RWPE1 (cell line): ENCODE results near the gene CALHM6.

Experiments
- CTCF ChIA-PET: fragments of 350-600 bp; sonication (Branson Sonifier 250); formaldehyde crosslinking; extraction: SDS; loops from one replicate; lab custom pipeline; 2021; lab: Yijun Ruan, JAX
- POLR2A ChIA-PET: fragments of 400-600 bp; formaldehyde crosslinking; extraction: SDS; loops from one replicate; lab custom pipeline; 2020; ENCODE audit warnings: antibody characterized with exemption; ENCODE audit not compliant: low non-redundant PET; lab: Yijun Ruan, JAX
- DNase-seq: peaks from one replicate; pipeline ENCODE4 v3.0.0; 2012; ENCODE audit warnings: low spot score
- H3K27ac ChIP-seq: fragments of 450-650 bp; 2 replicates; pipeline ENCODE4 v1.5.1; 2017
- TF ChIP-seq, protein P1 (sequence below): fragments of 450-650 bp; conservative IDR thresholded peaks from 2 replicates; pipeline ENCODE4 v1.5.1; 2017; ENCODE audit warnings: low read depth, mild to moderate bottlenecking

CALHM6 gene

DNA sequence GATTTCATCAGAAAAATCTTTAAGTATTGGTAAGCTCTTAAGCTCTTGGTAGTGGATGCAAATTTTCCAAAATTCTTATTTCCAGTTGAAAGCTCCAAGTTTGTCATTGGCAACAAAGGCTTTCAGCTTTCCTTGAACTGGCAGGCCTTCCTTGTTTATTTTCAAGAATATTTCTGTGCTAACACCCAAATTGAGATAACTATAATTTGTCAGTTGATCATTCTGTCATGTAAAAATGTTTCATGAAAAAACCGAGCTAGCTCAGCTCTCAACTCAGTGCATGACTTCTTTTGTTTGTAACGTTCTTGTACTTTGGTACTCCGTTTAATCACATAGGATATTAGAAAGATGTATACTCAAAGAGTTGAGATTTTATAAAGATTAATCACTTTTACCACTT lies 38.9 kb upstream of the CALHM6 start:
- ChIA-PET CTCF (interaction anchor here (0.7 kb wide), 1 partner anchor 167 kb away, joined by 5 read pairs; no protein-coding TSS in a partner anchor), POLR2A (no interaction called here)
- DNase-seq, result no peak
- TF ChIP-seq, protein P1, sequence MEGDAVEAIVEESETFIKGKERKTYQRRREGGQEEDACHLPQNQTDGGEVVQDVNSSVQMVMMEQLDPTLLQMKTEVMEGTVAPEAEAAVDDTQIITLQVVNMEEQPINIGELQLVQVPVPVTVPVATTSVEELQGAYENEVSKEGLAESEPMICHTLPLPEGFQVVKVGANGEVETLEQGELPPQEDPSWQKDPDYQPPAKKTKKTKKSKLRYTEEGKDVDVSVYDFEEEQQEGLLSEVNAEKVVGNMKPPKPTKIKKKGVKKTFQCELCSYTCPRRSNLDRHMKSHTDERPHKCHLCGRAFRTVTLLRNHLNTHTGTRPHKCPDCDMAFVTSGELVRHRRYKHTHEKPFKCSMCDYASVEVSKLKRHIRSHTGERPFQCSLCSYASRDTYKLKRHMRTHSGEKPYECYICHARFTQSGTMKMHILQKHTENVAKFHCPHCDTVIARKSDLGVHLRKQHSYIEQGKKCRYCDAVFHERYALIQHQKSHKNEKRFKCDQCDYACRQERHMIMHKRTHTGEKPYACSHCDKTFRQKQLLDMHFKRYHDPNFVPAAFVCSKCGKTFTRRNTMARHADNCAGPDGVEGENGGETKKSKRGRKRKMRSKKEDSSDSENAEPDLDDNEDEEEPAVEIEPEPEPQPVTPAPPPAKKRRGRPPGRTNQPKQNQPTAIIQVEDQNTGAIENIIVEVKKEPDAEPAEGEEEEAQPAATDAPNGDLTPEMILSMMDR, result no peak
- no peak overlapping the region for H3K27ac ChIP-seq

DNA sequence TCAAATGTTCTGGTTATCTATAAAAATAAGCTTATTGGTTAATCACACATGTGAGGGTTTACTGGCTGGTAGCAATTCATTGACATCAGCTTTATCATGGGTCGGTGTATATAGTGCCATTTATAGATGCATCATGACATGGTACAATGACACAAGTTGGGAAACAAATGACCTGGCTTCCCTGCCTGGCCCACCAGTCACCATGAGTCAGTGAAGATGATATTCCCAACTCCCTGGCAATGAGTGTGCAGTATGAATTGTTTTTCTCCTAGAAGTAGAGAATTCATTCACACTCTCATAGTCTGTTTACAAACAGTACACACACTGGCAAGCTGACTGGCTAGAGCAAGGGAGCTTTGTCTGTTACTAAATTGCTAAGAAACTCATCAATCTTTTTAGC lies 37.2 kb upstream of the CALHM6 start:
- POLR2A ChIA-PET, result no interaction called here
- DNase-seq, result no peak
- TF ChIP-seq, protein P1, result no peak
- no peak overlapping the region for H3K27ac ChIP-seq
- CTCF ChIA-PET, result no interaction called here

DNA sequence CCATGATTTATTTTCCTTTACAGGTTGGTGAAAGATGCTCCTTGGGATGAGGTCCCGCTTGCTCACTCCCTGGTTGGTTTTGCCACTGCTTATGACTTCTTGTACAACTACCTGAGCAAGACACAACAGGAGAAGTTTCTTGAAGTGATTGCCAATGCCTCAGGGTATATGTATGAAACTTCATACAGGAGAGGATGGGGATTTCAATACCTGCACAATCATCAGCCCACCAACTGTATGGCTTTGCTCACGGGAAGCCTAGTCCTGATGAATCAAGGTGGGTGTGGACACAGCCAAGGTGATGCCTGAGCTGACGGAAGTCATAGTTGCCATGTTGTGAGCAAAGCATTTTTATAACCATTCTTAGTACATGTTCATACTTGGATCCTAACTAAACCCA lies 34.6 kb upstream of the CALHM6 start:
- DNase-seq, result no peak
- TF ChIP-seq, protein P1, result no peak
- H3K27ac ChIP-seq, result no peak overlapping the region
- ChIA-PET POLR2A (no interaction called here), CTCF (interaction anchor here (1.1 to 1.4 kb wide), 2 partner anchors 139 to 158 kb away, joined by 3 to 4 read pairs; no protein-coding TSS in a partner anchor)

DNA sequence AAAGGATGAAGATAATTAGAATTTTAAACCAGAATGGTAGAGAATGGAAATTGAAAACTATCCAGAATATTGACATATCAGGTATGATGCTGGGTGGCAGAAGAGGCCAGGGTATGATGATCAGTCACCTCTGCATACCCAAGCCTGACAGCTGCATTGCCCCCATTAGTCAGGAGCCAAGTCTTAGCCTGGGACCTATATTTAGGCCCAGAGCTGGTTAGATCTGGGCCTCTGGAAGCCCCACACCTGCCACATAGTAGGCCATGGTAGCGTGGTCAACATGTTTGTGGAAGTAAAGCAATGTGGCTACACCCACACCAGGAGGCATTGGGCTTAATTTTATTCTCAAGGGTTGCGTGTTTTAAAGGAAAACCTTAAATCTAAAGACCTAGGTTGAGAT lies 32.1 kb upstream of the CALHM6 start:
- TF ChIP-seq, protein P1, result no peak
- POLR2A ChIA-PET, result no interaction called here
- CTCF ChIA-PET, result no interaction called here
- no peak overlapping the region for H3K27ac ChIP-seq
- DNase-seq, result no peak

DNA sequence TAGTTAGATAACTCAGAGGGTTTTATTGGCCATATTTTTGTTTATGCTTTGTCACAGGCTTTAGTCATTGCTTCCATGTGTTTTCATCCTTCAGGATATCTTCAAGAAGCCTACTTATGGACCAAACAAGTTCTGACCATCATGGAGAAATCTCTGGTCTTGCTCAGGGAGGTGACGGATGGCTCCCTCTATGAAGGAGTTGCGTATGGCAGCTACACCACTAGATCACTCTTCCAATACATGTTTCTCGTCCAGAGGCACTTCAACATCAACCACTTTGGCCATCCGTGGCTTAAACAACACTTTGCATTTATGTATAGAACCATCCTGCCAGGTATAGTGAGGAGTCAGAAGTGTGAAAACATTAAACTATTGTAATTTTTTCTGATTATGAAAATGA lies 30.3 kb upstream of the CALHM6 start:
- DNase-seq, result no peak
- H3K27ac ChIP-seq, result no peak overlapping the region
- CTCF ChIA-PET, result interaction anchor here (1.2 kb wide), 1 partner anchor 143 kb away, joined by 4 read pairs; no protein-coding TSS in a partner anchor
- TF ChIP-seq, protein P1, result no peak
- POLR2A ChIA-PET, result interaction anchor here (0.6 kb wide), 1 partner anchor 15 kb away, joined by 3 read pairs; no protein-coding TSS in a partner anchor

DNA sequence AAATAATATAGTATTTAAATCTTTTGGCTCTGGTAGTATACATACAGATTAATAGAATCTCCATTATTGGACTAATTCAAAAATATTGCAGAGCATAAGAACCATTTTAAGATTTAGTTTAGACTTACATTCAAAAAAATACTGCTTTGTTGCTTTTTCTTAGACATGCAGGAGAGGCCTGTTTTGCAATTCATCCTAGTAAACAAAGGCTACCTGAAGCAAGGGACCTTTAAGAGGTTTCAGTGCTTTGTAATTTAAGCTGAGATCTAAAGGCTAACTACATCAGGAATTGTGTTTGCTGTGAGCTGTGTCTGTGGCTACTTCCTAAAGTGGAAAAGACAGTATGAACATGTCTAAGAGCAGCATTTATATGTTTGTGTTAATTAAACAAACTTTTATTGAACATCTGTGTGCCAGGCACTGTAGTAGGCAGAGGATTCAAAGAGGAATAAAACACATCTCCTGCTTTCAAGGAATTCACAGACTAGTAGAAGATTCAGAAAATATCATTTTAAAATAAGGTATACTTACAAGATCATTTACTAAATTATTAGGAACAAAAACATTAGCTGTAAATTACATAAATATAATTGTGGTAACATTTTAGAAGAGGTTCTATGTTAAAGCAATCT lies 29.1 kb upstream of the CALHM6 start:
- ChIA-PET POLR2A (no interaction called here), CTCF (interaction anchor here (0.7 to 1.2 kb wide), 3 partner anchors 129 to 1870 kb away, joined by 3 to 5 read pairs (median 4); no protein-coding TSS in a partner anchor)
- no peak for DNase-seq
- TF ChIP-seq, protein P1, result no peak
- H3K27ac ChIP-seq, result no peak overlapping the region
